GM12801 (cell line): Measurements from ENCODE around the gene MUC2.

Experiments
- CTCF ChIP-seq: IDR thresholded peaks from one replicate; pipeline ENCODE4 v1.5.1; 2011; ENCODE audit warnings: control low read depth; ENCODE audit not compliant: insufficient read length; ENCODE audit errors: extremely low read depth

Gene MUC2

GRCh38 chr11:1049431-1049891 is 25.2 kb upstream of the MUC2 start:
- TF ChIP-seq CTCF: no peak

- TF ChIP-seq CTCF: no peak
Observed at GRCh38 chr11:1049911-1050580, 24.6 kb upstream of the MUC2 start.

GRCh38 chr11:1050581-1051355 is 23.9 kb upstream of the MUC2 start:
- TF ChIP-seq CTCF: no peak

GRCh38 chr11:1051356-1052132 is 23.1 kb upstream of the MUC2 start:
- no peak for TF ChIP-seq CTCF

- TF ChIP-seq CTCF: no peak
Observed at GRCh38 chr11:1052133-1053011, 22.3 kb upstream of the MUC2 start.

- no peak for TF ChIP-seq CTCF
Observed at GRCh38 chr11:1053121-1053901, 21.4 kb upstream of the MUC2 start.
